Measurements from ENCODE around the gene ANO8. TPM values are rescaled to one million over a fixed set of nuclear protein-coding genes. Genes with fewer than 3 reads are reported as not detected.

ANO8 gene
- total and polyA plus RNA-seq, 2 of the 8 experiments (the other 6 are each of a cell fraction or from before 2014, with no cell fraction given) = 9.5 to 20.7 TPM

- TF ChIP-seq HDAC2 (IDR thresholded peaks at IDR 0.05; ENCODE audit: borderline replicate concordance in 1 of 2, low read depth in 2 of 2, low read length in 2 of 2) = no peak
- no peak for TF ChIP-seq EP300 (IDR thresholded peaks at IDR 0.05; ENCODE audit: borderline replicate concordance in 1 of 2, low read depth in 2 of 2, low read length in 2 of 2)
- TF ChIP-seq TAF1 (IDR thresholded peaks at IDR 0.05; ENCODE audit: low read depth, low read length) = peak; percentile 79
- no peak for TF ChIP-seq CTBP2 (IDR thresholded peaks at IDR 0.05; ENCODE audit: borderline replicate concordance, insufficient read depth, insufficient read length, low read length)
- TF ChIP-seq, protein P1, sequence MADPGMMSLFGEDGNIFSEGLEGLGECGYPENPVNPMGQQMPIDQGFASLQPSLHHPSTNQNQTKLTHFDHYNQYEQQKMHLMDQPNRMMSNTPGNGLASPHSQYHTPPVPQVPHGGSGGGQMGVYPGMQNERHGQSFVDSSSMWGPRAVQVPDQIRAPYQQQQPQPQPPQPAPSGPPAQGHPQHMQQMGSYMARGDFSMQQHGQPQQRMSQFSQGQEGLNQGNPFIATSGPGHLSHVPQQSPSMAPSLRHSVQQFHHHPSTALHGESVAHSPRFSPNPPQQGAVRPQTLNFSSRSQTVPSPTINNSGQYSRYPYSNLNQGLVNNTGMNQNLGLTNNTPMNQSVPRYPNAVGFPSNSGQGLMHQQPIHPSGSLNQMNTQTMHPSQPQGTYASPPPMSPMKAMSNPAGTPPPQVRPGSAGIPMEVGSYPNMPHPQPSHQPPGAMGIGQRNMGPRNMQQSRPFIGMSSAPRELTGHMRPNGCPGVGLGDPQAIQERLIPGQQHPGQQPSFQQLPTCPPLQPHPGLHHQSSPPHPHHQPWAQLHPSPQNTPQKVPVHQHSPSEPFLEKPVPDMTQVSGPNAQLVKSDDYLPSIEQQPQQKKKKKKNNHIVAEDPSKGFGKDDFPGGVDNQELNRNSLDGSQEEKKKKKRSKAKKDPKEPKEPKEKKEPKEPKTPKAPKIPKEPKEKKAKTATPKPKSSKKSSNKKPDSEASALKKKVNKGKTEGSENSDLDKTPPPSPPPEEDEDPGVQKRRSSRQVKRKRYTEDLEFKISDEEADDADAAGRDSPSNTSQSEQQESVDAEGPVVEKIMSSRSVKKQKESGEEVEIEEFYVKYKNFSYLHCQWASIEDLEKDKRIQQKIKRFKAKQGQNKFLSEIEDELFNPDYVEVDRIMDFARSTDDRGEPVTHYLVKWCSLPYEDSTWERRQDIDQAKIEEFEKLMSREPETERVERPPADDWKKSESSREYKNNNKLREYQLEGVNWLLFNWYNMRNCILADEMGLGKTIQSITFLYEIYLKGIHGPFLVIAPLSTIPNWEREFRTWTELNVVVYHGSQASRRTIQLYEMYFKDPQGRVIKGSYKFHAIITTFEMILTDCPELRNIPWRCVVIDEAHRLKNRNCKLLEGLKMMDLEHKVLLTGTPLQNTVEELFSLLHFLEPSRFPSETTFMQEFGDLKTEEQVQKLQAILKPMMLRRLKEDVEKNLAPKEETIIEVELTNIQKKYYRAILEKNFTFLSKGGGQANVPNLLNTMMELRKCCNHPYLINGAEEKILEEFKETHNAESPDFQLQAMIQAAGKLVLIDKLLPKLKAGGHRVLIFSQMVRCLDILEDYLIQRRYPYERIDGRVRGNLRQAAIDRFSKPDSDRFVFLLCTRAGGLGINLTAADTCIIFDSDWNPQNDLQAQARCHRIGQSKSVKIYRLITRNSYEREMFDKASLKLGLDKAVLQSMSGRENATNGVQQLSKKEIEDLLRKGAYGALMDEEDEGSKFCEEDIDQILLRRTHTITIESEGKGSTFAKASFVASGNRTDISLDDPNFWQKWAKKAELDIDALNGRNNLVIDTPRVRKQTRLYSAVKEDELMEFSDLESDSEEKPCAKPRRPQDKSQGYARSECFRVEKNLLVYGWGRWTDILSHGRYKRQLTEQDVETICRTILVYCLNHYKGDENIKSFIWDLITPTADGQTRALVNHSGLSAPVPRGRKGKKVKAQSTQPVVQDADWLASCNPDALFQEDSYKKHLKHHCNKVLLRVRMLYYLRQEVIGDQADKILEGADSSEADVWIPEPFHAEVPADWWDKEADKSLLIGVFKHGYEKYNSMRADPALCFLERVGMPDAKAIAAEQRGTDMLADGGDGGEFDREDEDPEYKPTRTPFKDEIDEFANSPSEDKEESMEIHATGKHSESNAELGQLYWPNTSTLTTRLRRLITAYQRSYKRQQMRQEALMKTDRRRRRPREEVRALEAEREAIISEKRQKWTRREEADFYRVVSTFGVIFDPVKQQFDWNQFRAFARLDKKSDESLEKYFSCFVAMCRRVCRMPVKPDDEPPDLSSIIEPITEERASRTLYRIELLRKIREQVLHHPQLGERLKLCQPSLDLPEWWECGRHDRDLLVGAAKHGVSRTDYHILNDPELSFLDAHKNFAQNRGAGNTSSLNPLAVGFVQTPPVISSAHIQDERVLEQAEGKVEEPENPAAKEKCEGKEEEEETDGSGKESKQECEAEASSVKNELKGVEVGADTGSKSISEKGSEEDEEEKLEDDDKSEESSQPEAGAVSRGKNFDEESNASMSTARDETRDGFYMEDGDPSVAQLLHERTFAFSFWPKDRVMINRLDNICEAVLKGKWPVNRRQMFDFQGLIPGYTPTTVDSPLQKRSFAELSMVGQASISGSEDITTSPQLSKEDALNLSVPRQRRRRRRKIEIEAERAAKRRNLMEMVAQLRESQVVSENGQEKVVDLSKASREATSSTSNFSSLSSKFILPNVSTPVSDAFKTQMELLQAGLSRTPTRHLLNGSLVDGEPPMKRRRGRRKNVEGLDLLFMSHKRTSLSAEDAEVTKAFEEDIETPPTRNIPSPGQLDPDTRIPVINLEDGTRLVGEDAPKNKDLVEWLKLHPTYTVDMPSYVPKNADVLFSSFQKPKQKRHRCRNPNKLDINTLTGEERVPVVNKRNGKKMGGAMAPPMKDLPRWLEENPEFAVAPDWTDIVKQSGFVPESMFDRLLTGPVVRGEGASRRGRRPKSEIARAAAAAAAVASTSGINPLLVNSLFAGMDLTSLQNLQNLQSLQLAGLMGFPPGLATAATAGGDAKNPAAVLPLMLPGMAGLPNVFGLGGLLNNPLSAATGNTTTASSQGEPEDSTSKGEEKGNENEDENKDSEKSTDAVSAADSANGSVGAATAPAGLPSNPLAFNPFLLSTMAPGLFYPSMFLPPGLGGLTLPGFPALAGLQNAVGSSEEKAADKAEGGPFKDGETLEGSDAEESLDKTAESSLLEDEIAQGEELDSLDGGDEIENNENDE (IDR thresholded peaks at IDR 0.05; ENCODE audit: insufficient replicate concordance, low read length) = no peak
- TF ChIP-seq MAFK (IDR thresholded peaks at IDR 0.05; ENCODE audit: low read depth, low read length) = no peak
- TF ChIP-seq POLR2AphosphoS5 (IDR thresholded peaks at IDR 0.05; ENCODE audit: low read depth, low read length) = peak; percentile 80
- TF ChIP-seq CHD2 (IDR thresholded peaks at IDR 0.05; ENCODE audit: low read length) = peak; percentile 38; the same call in 1 of the 2 replicates
- TF ChIP-seq, protein P2, sequence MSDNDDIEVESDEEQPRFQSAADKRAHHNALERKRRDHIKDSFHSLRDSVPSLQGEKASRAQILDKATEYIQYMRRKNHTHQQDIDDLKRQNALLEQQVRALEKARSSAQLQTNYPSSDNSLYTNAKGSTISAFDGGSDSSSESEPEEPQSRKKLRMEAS (IDR thresholded peaks at IDR 0.05) = peak; percentile 80
Observed at GRCh38 chr19:17327654-17328516, 6.8 kb downstream of the ANO8 start (continued).

All from H1 (cell line).